Activated CD4-positive, CD25-positive, alpha-beta regulatory T cell treated with anti-CD3 and anti-CD28 coated beads, Interleukin-2, amount 50 U/mL, for 16 hours (primary cell): ENCODE data around the gene GYPC.
"Not testable (repeated sequence)": the region's sequence is repeated elsewhere in the genome, so short reads cannot be mapped to it uniquely, and the experiment has no call there.

ENCODE experiments used
- DNase-seq: peaks from one replicate; pipeline ENCODE4 v3.0.0-alpha.2; 2020; ENCODE audit warnings: low read depth, low spot score

The GYPC gene

GRCh38 chr2:126655500-126656430 is at the start of gene GYPC:
TSS of gene GYPC (plus strand) at chr2:126656158. CDS start at chr2:126656264, 106 bp downstream.
- DNase-seq: no peak

- DNase-seq: no peak
Measured at GRCh38 chr2:126614524-126615227, 41.3 kb upstream of the GYPC start.

- no peak for DNase-seq
Measured at GRCh38 chr2:126616606-126617069, 39.3 kb upstream of the GYPC start.

GRCh38 chr2:126620302-126620701 is 35.7 kb upstream of the GYPC start:
- DNase-seq: no peak

GRCh38 chr2:126623000-126623399 is 33.0 kb upstream of the GYPC start:
- DNase-seq: no peak

GRCh38 chr2:126627643-126628042 is 28.3 kb upstream of the GYPC start:
- no peak for DNase-seq

GRCh38 chr2:126634273-126634861 is 21.6 kb upstream of the GYPC start:
- DNase-seq: no peak

- no peak for DNase-seq
Measured at GRCh38 chr2:126635281-126635680, 20.7 kb upstream of the GYPC start.

- DNase-seq: no peak
Measured at GRCh38 chr2:126635736-126636135, 20.2 kb upstream of the GYPC start.

- DNase-seq: no peak
Measured at GRCh38 chr2:126637386-126637785, 18.6 kb upstream of the GYPC start.

- DNase-seq: no peak
Measured at GRCh38 chr2:126638746-126639145, 17.2 kb upstream of the GYPC start.

GRCh38 chr2:126639276-126639675 is 16.7 kb upstream of the GYPC start:
- DNase-seq: no peak

GRCh38 chr2:126641294-126641693 is 14.7 kb upstream of the GYPC start:
- not testable (repeated sequence) for DNase-seq

GRCh38 chr2:126642031-126642430 is 13.9 kb upstream of the GYPC start:
- no peak for DNase-seq

- no peak for DNase-seq
Measured at GRCh38 chr2:126643431-126643830, 12.5 kb upstream of the GYPC start.

- DNase-seq: no peak
Measured at GRCh38 chr2:126643972-126644371, 12.0 kb upstream of the GYPC start.

GRCh38 chr2:126644630-126645191 is 11.2 kb upstream of the GYPC start:
- no peak for DNase-seq

GRCh38 chr2:126645211-126645618 is 10.7 kb upstream of the GYPC start:
- no peak for DNase-seq

GRCh38 chr2:126646026-126646425 is 9.9 kb upstream of the GYPC start:
- DNase-seq: no peak

- DNase-seq: not testable (repeated sequence)
Measured at GRCh38 chr2:126647714-126648344, 8.1 kb upstream of the GYPC start.

- DNase-seq: not testable (repeated sequence)
Measured at GRCh38 chr2:126648345-126648786, 7.6 kb upstream of the GYPC start.
